Prostate gland (tissue), 2 donors: ENCODE measurements around the gene RP9. TPM values are rescaled to one million over a fixed set of nuclear protein-coding genes. Genes with fewer than 3 reads are reported as not detected.

Source experiments
- DNase-seq: peaks from one replicate; pipeline ENCODE4 v3.0.0-alpha.2; 2019; ENCODE audit warnings: low spot score
- H3K27ac ChIP-seq, 2 donors: fragments of 200-600 bp; sonication (generic); 2 replicates each; pipeline ENCODE4 v1.5.1; 2017 to 2019
- H3K27me3 ChIP-seq: fragments of 200-600 bp; sonication (generic); replicated peaks from 2 replicates; pipeline ENCODE4 v1.5.1; 2019; ENCODE audit not compliant: insufficient read depth
- H3K36me3 ChIP-seq, 2 donors: fragments of 200-600 bp; sonication (generic); 1 replicate in 1 of 2; 2 replicates in 1 of 2; pipeline versions ENCODE4 v1.5.1 to v1.8.1; 2017 to 2019
- H3K4me1 ChIP-seq: fragments of 200-600 bp; sonication (generic); replicated peaks from 2 replicates; pipeline ENCODE4 v1.5.1; 2019
- H3K4me3 ChIP-seq, 2 donors: fragments of 200-600 bp; sonication (generic); 2 replicates each; pipeline ENCODE4 v1.5.1; 2017 to 2019
- H3K9me3 ChIP-seq: fragments of 200-600 bp; sonication (generic); 2 replicates; pipeline ENCODE4 v1.5.1; 2017
- POLR2A ChIP-seq: fragments of 450-650 bp; IDR thresholded peaks from one replicate; pipeline ENCODE4 v1.6.1; 2016; ENCODE audit warnings: antibody characterized with exemption, mild to moderate bottlenecking
- POLR2AphosphoS5 ChIP-seq: sonication (generic); formaldehyde crosslinking; IDR thresholded peaks from one replicate; pipeline ENCODE4 v1.6.1; 2017; ENCODE audit warnings: antibody characterized with exemption
- WGBS: methylation state at CpG from one replicate; pipeline ENCODE4 v1.1.5; 2018; 5-methylcytosine and 5-hydroxymethylcytosine counted together
- intact Hi-C: fragments of 100-400 bp; cut with DNase I; formaldehyde crosslinking; loops from one replicate; pipeline ENCODE4 v1.14.2; 2022
- total RNA-seq, 2 donors: library from RNA; depleted of rRNA; stranded (reverse); fragments of >200 nt; gene quantifications; one replicate each; pipeline ENCODE4 v1.1.0, GENCODE V29; 2016
- TF ChIP-seq, protein P1 (sequence below), 4 experiments: fragments of 200-600 bp in 2 of 4; fragments of 450-650 bp in 2 of 4; sonication (generic) in 2 of 4; IDR thresholded peaks; 1 replicate in 3 of 4; 2 replicates in 1 of 4; pipeline ENCODE4 v1.5.1; 2016 to 2019; ENCODE audit warnings: antibody characterized with exemption in 4 of 4, mild to moderate bottlenecking in 2 of 4, moderate library complexity in 2 of 4

The RP9 gene
- total RNA-seq, 2 donors from 2014 or later, result 7.8 to 18.0 TPM

DNA sequence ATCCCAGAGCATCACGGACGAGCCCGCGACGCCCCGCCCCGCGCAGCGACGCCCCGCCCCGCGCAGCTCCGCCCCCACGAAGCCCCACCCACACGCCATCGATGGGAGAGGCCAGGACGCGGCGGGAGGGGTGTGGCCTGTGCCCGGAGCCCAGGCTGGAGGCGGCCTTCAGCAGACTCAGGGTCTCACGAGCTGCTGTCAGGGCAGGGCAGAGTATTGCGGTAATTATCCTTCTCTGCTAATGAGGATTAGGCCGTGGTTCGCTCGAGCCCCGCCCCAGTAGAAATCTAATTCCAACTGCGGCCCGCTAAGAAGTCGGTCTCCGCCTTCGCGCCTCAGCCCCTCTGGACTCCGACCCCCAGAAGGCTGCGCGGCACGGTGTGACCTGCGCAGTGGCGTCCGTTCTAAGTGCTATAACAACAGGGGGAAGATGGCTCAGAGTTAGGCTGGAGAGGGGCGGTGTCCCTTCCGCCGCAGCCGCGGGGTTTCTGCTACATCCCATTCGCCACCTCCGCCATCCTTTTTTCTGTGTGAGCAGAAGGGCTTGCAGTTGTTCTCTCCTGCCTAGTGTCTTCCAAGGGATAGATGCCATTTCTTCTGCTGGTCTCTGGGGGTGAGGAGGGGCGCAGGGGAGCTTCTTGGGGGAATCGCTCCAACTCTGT, 46.3 kb downstream of the RP9 start:
- TF ChIP-seq POLR2AphosphoS5 (peak; percentile 83), POLR2A (peak; percentile 70)
- TF ChIP-seq, protein P1, sequence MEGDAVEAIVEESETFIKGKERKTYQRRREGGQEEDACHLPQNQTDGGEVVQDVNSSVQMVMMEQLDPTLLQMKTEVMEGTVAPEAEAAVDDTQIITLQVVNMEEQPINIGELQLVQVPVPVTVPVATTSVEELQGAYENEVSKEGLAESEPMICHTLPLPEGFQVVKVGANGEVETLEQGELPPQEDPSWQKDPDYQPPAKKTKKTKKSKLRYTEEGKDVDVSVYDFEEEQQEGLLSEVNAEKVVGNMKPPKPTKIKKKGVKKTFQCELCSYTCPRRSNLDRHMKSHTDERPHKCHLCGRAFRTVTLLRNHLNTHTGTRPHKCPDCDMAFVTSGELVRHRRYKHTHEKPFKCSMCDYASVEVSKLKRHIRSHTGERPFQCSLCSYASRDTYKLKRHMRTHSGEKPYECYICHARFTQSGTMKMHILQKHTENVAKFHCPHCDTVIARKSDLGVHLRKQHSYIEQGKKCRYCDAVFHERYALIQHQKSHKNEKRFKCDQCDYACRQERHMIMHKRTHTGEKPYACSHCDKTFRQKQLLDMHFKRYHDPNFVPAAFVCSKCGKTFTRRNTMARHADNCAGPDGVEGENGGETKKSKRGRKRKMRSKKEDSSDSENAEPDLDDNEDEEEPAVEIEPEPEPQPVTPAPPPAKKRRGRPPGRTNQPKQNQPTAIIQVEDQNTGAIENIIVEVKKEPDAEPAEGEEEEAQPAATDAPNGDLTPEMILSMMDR (IDR thresholded peaks at IDR 0.05), result no peak
- Histone ChIP-seq H3K27ac (peak overlapping the region; percentile 94 to 96), H3K27me3 (no peaks in the 10 kb centered on the region), H3K36me3 (no peaks in the 10 kb centered on the region), H3K9me3 (no peaks in the 10 kb centered on the region), H3K4me1 (no peaks in the 10 kb centered on the region), H3K4me3 (peak overlapping the region; percentile 82 to 90)
- DNase-seq, result peak; percentile 90
- intact Hi-C loops, result loop anchor here (5.0 to 10.0 kb wide), 4 partner anchors 44 to 258 kb away; partner anchors contain the start of genes KBTBD2 and RP9
- WGBS, result under 1% methylated on average over 31 of the region's 50 CpGs

DNA sequence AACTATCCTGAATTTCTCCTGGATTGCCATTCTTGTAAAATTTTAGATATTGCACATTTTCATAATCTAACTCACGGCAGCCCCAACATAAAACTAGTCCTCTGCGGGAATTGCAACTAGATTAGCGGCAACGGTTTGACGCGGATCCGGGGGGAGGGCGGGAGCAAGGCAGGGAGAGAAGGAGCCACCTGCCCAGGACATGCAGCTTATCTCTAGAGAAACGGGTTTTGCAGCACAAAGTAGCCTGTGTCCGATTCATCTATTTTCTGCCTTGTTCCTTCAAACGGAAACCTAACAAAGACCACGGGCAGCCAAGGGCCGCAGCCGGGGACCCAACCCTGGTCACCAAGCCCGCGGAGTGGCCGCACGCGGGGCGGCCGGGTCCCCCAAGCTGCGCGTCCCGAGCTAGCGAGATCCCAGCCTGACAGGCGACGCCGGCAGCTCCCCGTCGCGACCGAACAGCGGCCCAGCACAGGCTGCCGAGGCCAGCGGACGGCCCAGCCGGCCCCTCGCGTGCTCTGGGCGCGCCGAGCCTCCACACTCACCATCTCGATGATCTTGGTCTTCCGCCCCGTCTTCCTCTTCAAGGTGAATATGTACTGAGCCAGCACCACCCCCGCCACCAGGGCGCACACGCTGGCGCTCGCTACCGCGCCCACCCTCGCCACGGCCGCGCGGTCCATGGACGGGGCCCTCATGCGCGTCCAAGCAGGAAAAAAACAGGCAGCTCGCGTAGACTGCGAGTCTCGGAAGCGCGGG, 47.0 kb downstream of the RP9 start, which contains the start of gene NT5C3A:
TSS of gene NT5C3A (minus strand) at position 754 of the 759 bp plus-strand sequence. CDS start at position 683, 71 bp downstream.
- peak within 1 kb of the TSS; percentile 82 to 90 for H3K4me3 ChIP-seq
- TF ChIP-seq POLR2A (peak; percentile 76), POLR2AphosphoS5 (no peak)
- TF ChIP-seq, protein P1 (IDR thresholded peaks at IDR 0.05), result no peak
- H3K9me3 ChIP-seq, result no peaks in the 10 kb centered on the region
- intact Hi-C loops, result loop anchor here (5.0 to 10.0 kb wide), 4 partner anchors 45 to 257 kb away; partner anchors contain the start of genes KBTBD2 and RP9
- H3K27me3 ChIP-seq, result no peaks in the 10 kb centered on the region
- H3K4me1 ChIP-seq, result no peaks in the 10 kb centered on the region
- peak; percentile 20 for DNase-seq
- H3K27ac ChIP-seq, result peak within 1 kb of the TSS; percentile 94 to 96
- no peaks in the 10 kb centered on the region for H3K36me3 ChIP-seq
- WGBS, result under 1% methylated on average over 42 of the region's 66 CpGs

DNA sequence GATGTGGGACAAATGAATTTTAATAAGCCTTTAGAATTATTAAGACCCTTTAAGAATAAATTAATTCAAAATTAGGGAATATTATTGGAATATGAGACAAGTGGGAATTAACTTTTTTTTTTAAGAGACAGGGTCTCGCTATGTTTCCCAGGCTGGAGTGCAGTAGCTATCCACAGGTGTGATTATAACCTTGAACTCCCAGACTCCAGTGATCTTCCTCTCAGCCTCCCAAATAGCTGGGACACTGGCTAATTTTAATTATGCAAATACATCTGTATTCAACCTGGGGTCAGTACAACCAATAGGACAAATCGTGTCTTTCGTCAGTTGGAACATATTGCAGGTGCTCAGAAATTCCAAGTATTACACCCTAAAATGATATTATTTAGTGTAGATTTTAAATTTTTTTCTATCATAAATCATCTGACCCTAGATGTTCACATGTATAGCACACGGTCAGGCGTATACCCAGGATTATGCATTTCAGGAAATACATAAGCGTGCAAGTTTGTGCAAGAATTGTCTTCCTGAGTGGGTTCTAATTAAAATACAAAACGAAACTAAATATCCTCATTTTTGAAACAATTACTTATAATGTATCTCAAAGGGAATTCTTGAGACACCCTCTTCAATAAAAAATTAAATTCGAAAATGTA, 47.8 kb downstream of the RP9 start:
- H3K4me3 ChIP-seq, result peak overlapping the region; percentile 82 to 90
- no peaks in the 10 kb centered on the region for H3K9me3 ChIP-seq
- 24% methylated on average over 8 of the region's 8 CpGs for WGBS
- peak overlapping the region in 1 of 2 donors; percentile 94 for H3K27ac ChIP-seq
- no peaks in the 10 kb centered on the region for H3K27me3 ChIP-seq
- DNase-seq, result no peak
- TF ChIP-seq POLR2A (no peak), POLR2AphosphoS5 (no peak)
- TF ChIP-seq, protein P1 (IDR thresholded peaks at IDR 0.05), result no peak
- intact Hi-C loops, result loop anchor here (5.0 to 10.0 kb wide), 4 partner anchors 46 to 257 kb away; partner anchors contain the start of genes KBTBD2 and RP9
- no peaks in the 10 kb centered on the region for H3K4me1 ChIP-seq
- no peaks in the 10 kb centered on the region for H3K36me3 ChIP-seq

DNA sequence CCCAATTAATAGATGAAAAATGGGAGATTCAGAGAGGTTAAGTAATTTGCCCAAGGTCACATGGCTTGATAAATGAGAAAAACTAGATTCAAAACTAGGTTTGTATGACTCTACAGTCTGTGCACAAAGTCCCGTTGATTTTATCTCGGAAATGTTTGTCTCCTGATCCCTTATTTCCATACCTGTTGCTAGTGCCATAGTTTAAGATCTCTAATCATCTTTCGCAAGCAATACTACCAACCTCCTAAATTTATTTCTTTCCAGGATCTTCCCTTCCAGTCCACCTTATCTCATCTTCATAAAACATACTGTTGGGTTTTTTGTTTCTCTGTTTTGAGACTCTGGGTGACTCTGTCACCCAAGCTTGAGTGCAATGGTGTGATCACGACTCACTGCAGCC, 49.6 kb downstream of the RP9 start:
- no peaks in the 10 kb centered on the region for H3K27me3 ChIP-seq
- 48% methylated on average over 4 of the region's 4 CpGs for WGBS
- DNase-seq, result no peak

More for the DNA sequence above, 49.6 kb downstream of the RP9 start:
- Histone ChIP-seq H3K4me1 (no peaks in the 10 kb centered on the region), H3K27ac (no peak overlapping the region), H3K4me3 (no peak overlapping the region), H3K9me3 (no peaks in the 10 kb centered on the region), H3K36me3 (no peaks in the 10 kb centered on the region)
- TF ChIP-seq, protein P1 (IDR thresholded peaks at IDR 0.05), result no peak
- TF ChIP-seq POLR2A (no peak), POLR2AphosphoS5 (no peak)
- intact Hi-C loops, result loop anchor here (5.0 to 10.0 kb wide), 4 partner anchors 48 to 255 kb away; partner anchors contain the start of genes KBTBD2 and RP9
